ENCODE measurements around the gene NRDE2. TPM values are rescaled to one million over a fixed set of nuclear protein-coding genes. Genes with fewer than 3 reads are reported as not detected.

The NRDE2 gene
- polyA plus RNA-seq, 1 donor from 2014 or later = 9.5 TPM

- H3K4me2 ChIP-seq (ENCODE audit: low read length) = no peak overlapping the region
- H2AFZ ChIP-seq (ENCODE audit: low read depth, low read length) = no peak overlapping the region
- H3K79me2 ChIP-seq (replicated peaks; ENCODE audit: insufficient read depth, low read length) = peaks cover 3% of the 10 kb centered on the region
- no peaks in the 10 kb centered on the region for H3K9me3 ChIP-seq (ENCODE audit: low read length)
- H3F3A ChIP-seq (ENCODE audit: insufficient read depth, low read length, poor library complexity, severe bottlenecking) = no peaks in the 10 kb centered on the region
- H3K9me2 ChIP-seq (ENCODE audit: insufficient read depth, low read length) = peaks cover 4% of the 10 kb centered on the region
- H3K9ac ChIP-seq (ENCODE audit: low read length) = no peak overlapping the region
- no peaks in the 10 kb centered on the region for H4K20me1 ChIP-seq (ENCODE audit: insufficient read depth)
- TF ChIP-seq SMC3 (conservative IDR thresholded peaks at IDR 0.05; ENCODE audit: poor library complexity) (no peak), TAF1 (IDR thresholded peaks at IDR 0.05; ENCODE audit: low read depth) (no peak), REST (IDR thresholded peaks at IDR 0.05; ENCODE audit: borderline replicate concordance) (no peak), RAD21 (conservative IDR thresholded peaks at IDR 0.05) (no peak), POLR2AphosphoS5 (IDR thresholded peaks at IDR 0.05) (no peak), EP300 (conservative IDR thresholded peaks at IDR 0.05; ENCODE audit: poor library complexity, severe bottlenecking) (no peak), CTCF (IDR thresholded peaks at IDR 0.05; ENCODE audit: poor library complexity, severe bottlenecking) (no peak), MXI1 (conservative IDR thresholded peaks at IDR 0.05; ENCODE audit: poor library complexity, severe bottlenecking) (no peak), EZH2 (IDR thresholded peaks at IDR 0.05; ENCODE audit: borderline replicate concordance, insufficient read depth, low read length, poor library complexity, severe bottlenecking) (no peak)
- H3K27me3 ChIP-seq (ENCODE audit: insufficient read depth, low read depth, low read length) = no peaks in the 10 kb centered on the region
- no peak overlapping the region for H3K27ac ChIP-seq (ENCODE audit: low read length)
- H3K36me3 ChIP-seq (ENCODE audit: insufficient read depth, low read length) = no peaks in the 10 kb centered on the region
- no peak overlapping the region for H3K4me3 ChIP-seq (ENCODE audit: low read length)
These were observed 12.6 kb downstream of the NRDE2 start for GRCh38 chr14:90319173-90319572.

GRCh38 chr14:90318016-90318415 is 13.7 kb downstream of the NRDE2 start:
- Histone ChIP-seq H3K9me3 (ENCODE audit: low read length) (no peaks in the 10 kb centered on the region), H3F3A (ENCODE audit: insufficient read depth, low read length, poor library complexity, severe bottlenecking) (no peaks in the 10 kb centered on the region), H3K36me3 (ENCODE audit: insufficient read depth, low read length) (no peaks in the 10 kb centered on the region), H3K27me3 (ENCODE audit: insufficient read depth, low read depth, low read length) (no peaks in the 10 kb centered on the region), H3K79me2 (replicated peaks; ENCODE audit: insufficient read depth, low read length) (no peaks in the 10 kb centered on the region), H3K4me3 (ENCODE audit: low read length) (no peak overlapping the region), H3K9me2 (ENCODE audit: insufficient read depth, low read length) (peaks cover 4% of the 10 kb centered on the region), H3K9ac (ENCODE audit: low read length) (no peak overlapping the region), H3K4me2 (ENCODE audit: low read length) (no peak overlapping the region), H4K20me1 (ENCODE audit: insufficient read depth) (no peaks in the 10 kb centered on the region), H3K27ac (ENCODE audit: low read length) (no peak overlapping the region), H2AFZ (ENCODE audit: low read depth, low read length) (no peak overlapping the region)
- no peak for TF ChIP-seq REST (IDR thresholded peaks at IDR 0.05; ENCODE audit: borderline replicate concordance)
- no peak for TF ChIP-seq TAF1 (IDR thresholded peaks at IDR 0.05; ENCODE audit: low read depth)
- TF ChIP-seq RAD21 (conservative IDR thresholded peaks at IDR 0.05) = no peak
- TF ChIP-seq CTCF (IDR thresholded peaks at IDR 0.05; ENCODE audit: poor library complexity, severe bottlenecking) = no peak
- TF ChIP-seq EZH2 (IDR thresholded peaks at IDR 0.05; ENCODE audit: borderline replicate concordance, insufficient read depth, low read length, poor library complexity, severe bottlenecking) = no peak
- TF ChIP-seq POLR2AphosphoS5 (IDR thresholded peaks at IDR 0.05) = no peak
- no peak for TF ChIP-seq MXI1 (conservative IDR thresholded peaks at IDR 0.05; ENCODE audit: poor library complexity, severe bottlenecking)
- no peak for TF ChIP-seq EP300 (conservative IDR thresholded peaks at IDR 0.05; ENCODE audit: poor library complexity, severe bottlenecking)
- no peak for TF ChIP-seq SMC3 (conservative IDR thresholded peaks at IDR 0.05; ENCODE audit: poor library complexity)

Measured in neural cell (in vitro differentiated cells).